Bronchial epithelial cell (primary cell): ENCODE results near the gene PRSS8. TPM values are rescaled to one million over a fixed set of nuclear protein-coding genes. Genes with fewer than 3 reads are reported as not detected.

Experiments used
- DNase-seq: peaks from one replicate; pipeline ENCODE4 v3.0.0-alpha.2; 2010; ENCODE audit warnings: low read depth
- FAIRE-seq: peaks from 2 replicates; lab custom pipeline; 2011; peaks lifted over from hg19 to GRCh38; lab: Jason Lieb, UNC
- H3K27me3 ChIP-seq: 2 replicates; pipeline ENCODE4 v1.5.1; 2011; ENCODE audit warnings: low read length; ENCODE audit not compliant: control insufficient read depth, insufficient read depth
- H3K36me3 ChIP-seq: 2 replicates; pipeline ENCODE4 v1.5.1; 2011; ENCODE audit warnings: low read length; ENCODE audit not compliant: control insufficient read depth, insufficient read depth
- H3K4me3 ChIP-seq: 2 replicates; pipeline ENCODE4 v1.5.1; 2011; ENCODE audit warnings: mild to moderate bottlenecking, low read depth, low read length, control low read depth
- total RNA-seq: library from RNA; depleted of rRNA; stranded (reverse); fragments of >200 nt; gene quantifications from 2 replicates; pipeline ENCODE4 v1.2.1, GENCODE V29; 2014
- TF ChIP-seq, protein P1 (sequence below): IDR thresholded peaks from 2 replicates; pipeline ENCODE4 v1.5.1; 2011; ENCODE audit warnings: mild to moderate bottlenecking, moderate library complexity, low read length, control low read depth, inconsistent platforms; ENCODE audit not compliant: insufficient read depth, severe bottlenecking

Gene PRSS8
- total RNA-seq, 1 donor from 2014 or later = 15.0 TPM

DNA sequence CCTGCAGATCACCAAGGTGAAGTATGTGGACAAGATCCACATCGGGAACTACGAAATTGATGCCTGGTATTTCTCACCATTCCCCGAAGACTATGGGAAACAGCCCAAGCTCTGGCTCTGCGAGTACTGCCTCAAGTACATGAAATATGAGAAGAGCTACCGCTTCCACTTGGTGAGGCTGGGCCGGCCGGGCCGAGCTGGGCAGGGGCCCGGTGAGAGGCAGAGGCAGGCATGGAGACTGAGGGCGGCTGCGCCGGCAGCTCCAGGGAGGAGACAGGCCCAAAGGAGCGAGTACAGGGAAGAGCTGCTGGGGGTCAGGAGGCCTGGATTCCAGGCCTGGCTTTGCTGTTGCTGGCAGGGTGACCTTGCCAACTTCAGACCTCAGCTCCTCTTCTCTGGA, 8.3 kb downstream of the PRSS8 start:
- H3K27me3 ChIP-seq = no peaks in the 10 kb centered on the region
- H3K4me3 ChIP-seq = no peak overlapping the region
- DNase-seq (no peak), FAIRE-seq (no peak)
- peaks cover 8% of the 10 kb centered on the region for H3K36me3 ChIP-seq
- TF ChIP-seq, protein P1, sequence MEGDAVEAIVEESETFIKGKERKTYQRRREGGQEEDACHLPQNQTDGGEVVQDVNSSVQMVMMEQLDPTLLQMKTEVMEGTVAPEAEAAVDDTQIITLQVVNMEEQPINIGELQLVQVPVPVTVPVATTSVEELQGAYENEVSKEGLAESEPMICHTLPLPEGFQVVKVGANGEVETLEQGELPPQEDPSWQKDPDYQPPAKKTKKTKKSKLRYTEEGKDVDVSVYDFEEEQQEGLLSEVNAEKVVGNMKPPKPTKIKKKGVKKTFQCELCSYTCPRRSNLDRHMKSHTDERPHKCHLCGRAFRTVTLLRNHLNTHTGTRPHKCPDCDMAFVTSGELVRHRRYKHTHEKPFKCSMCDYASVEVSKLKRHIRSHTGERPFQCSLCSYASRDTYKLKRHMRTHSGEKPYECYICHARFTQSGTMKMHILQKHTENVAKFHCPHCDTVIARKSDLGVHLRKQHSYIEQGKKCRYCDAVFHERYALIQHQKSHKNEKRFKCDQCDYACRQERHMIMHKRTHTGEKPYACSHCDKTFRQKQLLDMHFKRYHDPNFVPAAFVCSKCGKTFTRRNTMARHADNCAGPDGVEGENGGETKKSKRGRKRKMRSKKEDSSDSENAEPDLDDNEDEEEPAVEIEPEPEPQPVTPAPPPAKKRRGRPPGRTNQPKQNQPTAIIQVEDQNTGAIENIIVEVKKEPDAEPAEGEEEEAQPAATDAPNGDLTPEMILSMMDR = no peak

DNA sequence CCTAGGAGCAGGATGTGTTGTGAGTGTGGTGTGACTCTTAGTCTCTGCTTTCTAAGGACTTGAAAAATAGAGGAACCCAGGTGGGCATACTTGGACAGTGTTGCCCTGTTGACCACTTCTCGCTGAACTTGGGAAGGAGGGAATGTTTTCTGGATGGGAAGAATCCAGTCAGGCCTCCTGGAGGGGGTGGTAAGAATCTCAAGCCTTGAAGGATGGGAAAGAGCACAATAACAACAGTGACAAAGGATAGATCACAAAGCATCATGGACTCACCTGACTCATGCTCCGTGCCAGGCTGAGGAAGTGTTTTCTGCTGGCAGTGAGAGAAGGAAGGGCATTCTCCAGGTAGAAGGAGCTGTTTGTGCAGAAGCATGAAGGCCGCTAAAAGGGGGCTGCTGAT, 9.7 kb downstream of the PRSS8 start:
- Histone ChIP-seq H3K4me3 (no peak overlapping the region), H3K36me3 (peaks cover 2% of the 10 kb centered on the region), H3K27me3 (no peaks in the 10 kb centered on the region)
- no peak for DNase-seq
- peak; percentile 70 for FAIRE-seq
- TF ChIP-seq, protein P1 = no peak

DNA sequence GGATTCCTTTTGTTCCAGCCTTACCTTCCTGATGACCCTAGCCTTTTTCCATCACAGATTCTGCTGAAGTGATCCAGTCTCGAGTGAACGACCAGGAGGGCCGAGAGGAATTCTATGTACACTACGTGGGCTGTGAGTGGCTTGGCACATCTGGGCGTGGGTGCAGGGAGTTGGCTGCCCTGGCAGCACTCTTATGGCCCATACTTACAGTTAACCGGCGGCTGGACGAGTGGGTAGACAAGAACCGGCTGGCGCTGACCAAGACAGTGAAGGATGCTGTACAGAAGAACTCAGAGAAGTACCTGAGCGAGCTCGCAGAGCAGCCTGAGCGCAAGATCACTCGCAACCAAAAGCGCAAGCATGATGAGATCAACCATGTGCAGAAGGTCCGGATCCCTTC, 15.4 kb downstream of the PRSS8 start:
- Histone ChIP-seq H3K4me3 (no peak overlapping the region), H3K27me3 (no peaks in the 10 kb centered on the region), H3K36me3 (peaks cover 10% of the 10 kb centered on the region)
- TF ChIP-seq, protein P1 = no peak
- FAIRE-seq = no peak
- DNase-seq = no peak

DNA sequence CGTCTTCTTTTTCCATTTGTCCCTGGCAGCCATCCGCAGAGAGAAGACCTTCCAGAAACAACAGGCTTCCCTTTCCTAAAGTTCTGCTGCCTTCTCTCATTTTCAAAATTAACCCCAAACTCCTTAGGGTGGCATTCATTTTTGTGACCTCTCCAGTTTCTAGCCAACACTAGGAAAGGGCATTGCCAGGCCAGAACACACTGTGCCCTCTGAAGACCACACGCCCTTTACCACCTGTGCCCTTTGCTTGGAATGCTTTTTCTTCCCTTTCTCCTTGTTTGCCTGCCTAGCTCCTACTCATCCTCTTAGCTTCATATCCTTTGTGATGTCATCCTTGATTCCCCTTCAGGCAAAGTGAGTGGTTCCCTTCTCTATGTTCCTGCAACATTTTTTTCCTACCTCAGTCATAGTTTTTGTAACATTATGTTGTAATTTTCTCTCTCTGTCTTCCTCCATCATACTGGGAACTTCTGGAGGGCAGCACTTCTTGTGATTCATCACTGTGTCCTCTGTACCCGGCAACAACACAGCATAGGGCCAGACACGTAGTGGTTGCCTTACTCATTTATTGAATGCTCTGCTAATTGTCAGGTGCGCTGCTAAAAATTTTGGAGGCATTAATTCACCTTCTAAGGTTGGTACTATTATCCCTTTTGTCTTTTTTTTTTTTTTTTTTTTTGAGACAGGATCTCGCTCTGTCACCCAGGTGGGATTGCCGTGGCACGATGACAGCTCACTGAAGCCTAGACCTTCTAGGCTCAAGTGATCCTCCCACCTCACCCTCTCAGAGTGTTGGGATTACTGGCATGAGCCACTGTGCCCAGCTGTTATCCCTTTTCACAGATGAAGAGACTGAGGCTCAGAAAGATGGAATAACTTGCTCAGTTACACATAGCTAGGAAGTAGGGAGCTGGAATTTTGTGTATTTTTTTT, 17.0 kb downstream of the PRSS8 start:
- FAIRE-seq (peak; percentile 52), DNase-seq (peak; percentile 100)
- H3K27me3 ChIP-seq = no peaks in the 10 kb centered on the region
- TF ChIP-seq, protein P1 = no peak
- peaks cover 10% of the 10 kb centered on the region for H3K36me3 ChIP-seq
- H3K4me3 ChIP-seq = peak overlapping the region; percentile 56

DNA sequence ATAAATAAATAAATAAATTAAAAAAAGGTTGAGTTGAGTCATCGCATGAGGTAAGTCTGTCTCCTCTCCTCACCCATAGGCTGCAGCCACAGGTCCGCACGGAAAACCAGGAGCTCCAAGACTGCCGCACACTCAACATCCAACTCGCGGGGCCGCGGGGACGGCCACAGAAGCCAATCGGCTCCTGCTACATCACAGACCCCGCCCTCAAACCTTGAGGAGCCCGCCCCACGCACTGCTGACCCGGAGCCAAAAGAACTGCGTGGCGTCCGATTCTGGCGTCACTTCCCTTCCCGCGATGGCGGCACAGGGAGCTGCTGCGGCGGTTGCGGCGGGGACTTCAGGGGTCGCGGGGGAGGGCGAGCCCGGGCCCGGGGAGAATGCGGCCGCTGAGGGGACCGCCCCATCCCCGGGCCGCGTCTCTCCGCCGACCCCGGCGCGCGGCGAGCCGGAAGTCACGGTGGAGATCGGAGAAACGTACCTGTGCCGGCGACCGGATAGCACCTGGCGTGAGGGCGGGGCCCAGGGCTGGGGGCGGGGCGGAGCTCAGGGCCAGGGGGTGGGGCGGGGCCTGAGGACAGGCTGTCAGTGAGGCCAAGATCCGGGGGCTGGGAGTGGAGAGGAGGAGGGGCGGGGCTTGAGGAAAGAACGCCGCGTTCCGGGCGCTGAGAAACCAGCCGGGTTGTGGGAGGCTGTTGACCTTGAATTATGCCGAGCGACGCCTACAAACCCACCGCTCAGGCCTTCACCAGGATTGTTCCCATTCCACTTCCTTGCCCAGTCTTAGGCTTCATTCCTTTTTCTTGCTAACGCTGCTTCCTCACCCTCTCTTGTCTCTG, 17.9 kb downstream of the PRSS8 start, which contains the start of gene KAT8:
KAT8 (plus strand) TSS at position 281 of the 839 bp plus-strand sequence; CDS start at position 299, 18 bp downstream.
- Histone ChIP-seq H3K36me3 (peaks cover 10% of the 10 kb centered on the region), H3K27me3 (no peaks in the 10 kb centered on the region), H3K4me3 (peak within 1 kb of the TSS; percentile 56)
- DNase-seq (peak; percentile 97), FAIRE-seq (no peak)
- TF ChIP-seq, protein P1 = no peak
